A549 (cell line): ENCODE measurements around the gene ST6GALNAC2. TPM values are rescaled to one million over a fixed set of nuclear protein-coding genes. Genes with fewer than 3 reads are reported as not detected.
A peak's percentile ranks its signal among the peaks of the same experiment; 100 is the strongest.

Experiments used
- ATAC-seq, 2 experiments: fragments of 200-7000 bp in 1 of 2; fragments of >200 bp in 1 of 2; cut with Nextera tagmentation in 1 of 2; cut with Tn5 transposase in 1 of 2; 3 replicates each; pipeline versions ENCODE4 v1.8.0 to v1.9.1; 2018 to 2020; ENCODE audit warnings: mild to moderate bottlenecking in 1 of 2, moderate library complexity in 1 of 2
- CTCF ChIA-PET: fragments of 300-600 bp; sonication (Branson Sonifier 250); formaldehyde crosslinking; extraction: SDS; loops from one replicate; lab custom pipeline; 2021; ENCODE audit warnings: antibody characterized with exemption, inconsistent platforms; lab: Yijun Ruan, JAX
- POLR2A ChIA-PET: fragments of 350-600 bp; formaldehyde crosslinking; extraction: SDS; loops from one replicate; lab custom pipeline; 2021; ENCODE audit warnings: antibody characterized with exemption, inconsistent platforms; lab: Yijun Ruan, JAX
- DNase-seq, 2 experiments: peaks; one replicate each; pipeline versions ENCODE4 v3.0.0 to v3.0.0-alpha.2; 2011 to 2016; ENCODE audit warnings: low read depth in 1 of 2, low spot score in 1 of 2
- FAIRE-seq: peaks from 2 replicates; lab custom pipeline; 2011; peaks lifted over from hg19 to GRCh38; lab: Jason Lieb, UNC
- H3K27ac ChIP-seq, 2 experiments: fragments of >200 bp; sonication (Bioruptor Twin); formaldehyde crosslinking; 3 replicates each; pipeline ENCODE4 v1.5.1; 2016 to 2017
- H3K4me1 ChIP-seq: fragments of >200 bp; sonication (Bioruptor Twin); formaldehyde crosslinking; 3 replicates; pipeline ENCODE4 v1.6.1; 2016
- H3K4me2 ChIP-seq: fragments of >200 bp; sonication (Bioruptor Twin); formaldehyde crosslinking; 3 replicates; pipeline ENCODE4 v1.6.1; 2016
- H3K4me3 ChIP-seq: fragments of >200 bp; sonication (Bioruptor Twin); formaldehyde crosslinking; 3 replicates; pipeline ENCODE4 v1.5.1; 2016
- H3K9me3 ChIP-seq: fragments of >200 bp; sonication (Bioruptor Twin); formaldehyde crosslinking; 3 replicates; pipeline ENCODE4 v1.6.1; 2016
- CBX2 ChIP-seq: fragments of 200-600 bp; sonication (generic); IDR thresholded peaks from 2 replicates; pipeline ENCODE4 v1.6.1; 2016; ENCODE audit warnings: low read depth, mild to moderate bottlenecking, borderline replicate concordance
- CEBPB ChIP-seq, 2 experiments: fragments of >200 bp in 1 of 2; sonication (Bioruptor Twin) in 1 of 2; formaldehyde crosslinking in 1 of 2; IDR thresholded peaks; 2 replicates each; pipeline ENCODE4 v1.6.1; 2012 to 2016
- CHD2 ChIP-seq: fragments of 150-350 bp; IDR thresholded peaks from 2 replicates; pipeline ENCODE4 v1.6.1; 2014; ENCODE audit warnings: low read length; ENCODE audit not compliant: partially characterized antibody
- CHD4 ChIP-seq: fragments of 200-600 bp; sonication (generic); IDR thresholded peaks from 2 replicates; pipeline ENCODE4 v1.6.1; 2016; ENCODE audit warnings: antibody characterized with exemption, mild to moderate bottlenecking, borderline replicate concordance
- EHF ChIP-seq: fragments of 250-450 bp; sonication (Bioruptor Pico); IDR thresholded peaks from 2 replicates; pipeline ENCODE4 v1.5.0; 2020; ENCODE audit warnings: mild to moderate bottlenecking
- ELK1 ChIP-seq: fragments of 150-350 bp; IDR thresholded peaks from 2 replicates; pipeline ENCODE4 v1.6.1; 2014; ENCODE audit warnings: low read depth, mild to moderate bottlenecking, low read length
- EP300 ChIP-seq, 2 experiments: fragments of >200 bp; sonication (Bioruptor Twin); formaldehyde crosslinking; IDR thresholded peaks; 2 replicates in 1 of 2; 3 replicates in 1 of 2; pipeline ENCODE4 v1.6.1; 2016 to 2017
- FOSB ChIP-seq: fragments of 250-450 bp; sonication (Bioruptor Pico); IDR thresholded peaks from 2 replicates; pipeline ENCODE4 v1.5.0; 2020; ENCODE audit warnings: mild to moderate bottlenecking, moderate library complexity
- HOXA7 ChIP-seq: fragments of 250-450 bp; sonication (Bioruptor Pico); IDR thresholded peaks from 2 replicates; pipeline ENCODE4 v1.5.0; 2020; ENCODE audit warnings: mild to moderate bottlenecking, moderate library complexity
- KDM1A ChIP-seq: fragments of 200-600 bp; sonication (generic); IDR thresholded peaks from 2 replicates; pipeline ENCODE4 v1.6.1; 2016; ENCODE audit warnings: low read depth, mild to moderate bottlenecking
- KDM5A ChIP-seq: fragments of 200-600 bp; sonication (generic); IDR thresholded peaks from 2 replicates; pipeline ENCODE4 v1.6.1; 2016; ENCODE audit warnings: antibody characterized with exemption, mild to moderate bottlenecking
- MAZ ChIP-seq: fragments of 150-350 bp; IDR thresholded peaks from 2 replicates; pipeline ENCODE4 v1.6.1; 2014; ENCODE audit warnings: antibody characterized with exemption, low read depth, low read length, borderline replicate concordance
- NR3C1 ChIP-seq: fragments of >200 bp; sonication (Bioruptor Twin); formaldehyde crosslinking; IDR thresholded peaks from 3 replicates; pipeline ENCODE4 v1.6.1; 2017
- POLR2AphosphoS2 ChIP-seq: conservative IDR thresholded peaks from 2 replicates; pipeline ENCODE4 v1.6.1; 2012; ENCODE audit warnings: low read length, improper control_type of control experiment, inconsistent platforms
- RARB ChIP-seq: fragments of 250-450 bp; sonication (Bioruptor Pico); IDR thresholded peaks from 2 replicates; pipeline ENCODE4 v1.8.0; 2021; ENCODE audit warnings: mild to moderate bottlenecking, moderate library complexity
- RCOR1 ChIP-seq: fragments of 150-350 bp; IDR thresholded peaks from 2 replicates; pipeline ENCODE4 v1.6.1; 2014; ENCODE audit warnings: antibody characterized with exemption, low read length, low read depth
- ZC3H11A ChIP-seq: fragments of 450-650 bp; IDR thresholded peaks from 2 replicates; pipeline ENCODE4 v1.6.1; 2014; ENCODE audit warnings: antibody characterized with exemption, mild to moderate bottlenecking
- WGBS: methylation state at CpG from one replicate; pipeline ENCODE4 v1.1.6; 2017; ENCODE audit errors: missing lambda C conversion rate; 5-methylcytosine and 5-hydroxymethylcytosine counted together
- polyA plus RNA-seq, 4 experiments: library from polyadenylated mRNA; depleted of rRNA in 3 of 4; stranded (reverse); fragments of >200 nt; fragmentation: RNase III in 1 of 4; extraction: RNeasy Plus Mini Kit Qiagen cat#74134 plus additional on column Dnase treatment in 1 of 4; gene quantifications; 2 replicates in 3 of 4; 3 replicates in 1 of 4; pipeline ENCODE4 v1.2.3, GENCODE V29; 2011 to 2017
- TF ChIP-seq, protein P1 (sequence below): IDR thresholded peaks from 2 replicates; pipeline ENCODE4 v1.6.1; 2012
- TF ChIP-seq, protein P2 (sequence below): fragments of >200 bp; sonication (Bioruptor Twin); formaldehyde crosslinking; IDR thresholded peaks from 3 replicates; pipeline ENCODE4 v1.6.1; 2016

Gene ST6GALNAC2
- polyA plus RNA-seq, 2 of the 4 experiments (the other 2 are of a cell fraction): 0.41 to 0.74 TPM

DNA sequence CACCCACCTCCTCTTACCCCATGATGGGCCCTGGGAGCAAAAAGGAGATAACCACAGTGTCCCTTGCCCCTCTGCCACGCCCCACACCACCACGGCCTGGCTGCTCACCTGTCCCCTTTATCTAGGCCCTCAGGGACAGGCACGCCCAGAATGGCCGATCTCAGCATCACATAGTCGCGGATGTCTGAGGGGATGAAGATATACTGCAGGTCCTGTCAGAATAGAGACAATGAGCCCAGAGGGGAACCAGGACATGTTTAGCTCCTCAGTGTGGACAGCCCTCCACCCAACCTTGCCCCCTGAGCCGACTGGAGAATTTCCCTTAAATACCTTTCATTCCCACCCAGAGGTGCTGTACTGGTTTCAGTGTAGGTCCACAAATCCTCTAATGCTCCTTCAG, 15.2 kb downstream of the ST6GALNAC2 start:
- WGBS: 85% methylated on average over 7 of the region's 7 CpGs
- no peak for DNase-seq
- Histone ChIP-seq H3K27ac (peak overlapping the region in 1 of 2 experiments; percentile 45; a peak in 1 of 6 replicates), H3K4me2 (no peak overlapping the region), H3K4me3 (no peak overlapping the region), H3K4me1 (peaks cover 30% of the 10 kb centered on the region; the same call in 2 of the 3 replicates), H3K9me3 (no peaks in the 10 kb centered on the region)
- no peak for FAIRE-seq
- ATAC-seq: no peak; a peak in 1 of 6 replicates
- TF ChIP-seq MAZ: no peak
- TF ChIP-seq RCOR1: no peak
- TF ChIP-seq KDM5A: no peak
- TF ChIP-seq, protein P1, sequence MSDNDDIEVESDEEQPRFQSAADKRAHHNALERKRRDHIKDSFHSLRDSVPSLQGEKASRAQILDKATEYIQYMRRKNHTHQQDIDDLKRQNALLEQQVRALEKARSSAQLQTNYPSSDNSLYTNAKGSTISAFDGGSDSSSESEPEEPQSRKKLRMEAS: no peak; the same call in 1 of the 2 replicates
- no peak for TF ChIP-seq CHD4
- TF ChIP-seq, protein P2, sequence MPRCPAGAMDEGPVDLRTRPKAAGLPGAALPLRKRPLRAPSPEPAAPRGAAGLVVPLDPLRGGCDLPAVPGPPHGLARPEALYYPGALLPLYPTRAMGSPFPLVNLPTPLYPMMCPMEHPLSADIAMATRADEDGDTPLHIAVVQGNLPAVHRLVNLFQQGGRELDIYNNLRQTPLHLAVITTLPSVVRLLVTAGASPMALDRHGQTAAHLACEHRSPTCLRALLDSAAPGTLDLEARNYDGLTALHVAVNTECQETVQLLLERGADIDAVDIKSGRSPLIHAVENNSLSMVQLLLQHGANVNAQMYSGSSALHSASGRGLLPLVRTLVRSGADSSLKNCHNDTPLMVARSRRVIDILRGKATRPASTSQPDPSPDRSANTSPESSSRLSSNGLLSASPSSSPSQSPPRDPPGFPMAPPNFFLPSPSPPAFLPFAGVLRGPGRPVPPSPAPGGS: no peak
- TF ChIP-seq EHF (CRISPR knock-in tag): no peak
- TF ChIP-seq NR3C1: no peak
- TF ChIP-seq CEBPB (IDR thresholded peaks at IDR 0.05): no peak
- no peak for TF ChIP-seq KDM1A
- TF ChIP-seq ZC3H11A: no peak
- no peak for TF ChIP-seq ELK1
- no peak for TF ChIP-seq HOXA7 (CRISPR knock-in tag)
- TF ChIP-seq RARB (CRISPR knock-in tag): no peak
- TF ChIP-seq EP300 (IDR thresholded peaks at IDR 0.05): no peak
- ChIA-PET POLR2A (interaction anchor here (3.0 kb wide), 1 partner anchor 13 kb away, joined by 8 read pairs; no protein-coding TSS in a partner anchor), CTCF (interaction anchor here (0.9 to 4.4 kb wide), 9 partner anchors 8 to 111 kb away, joined by 3 to 27 read pairs (median 5); partner anchors contain the start of gene ST6GALNAC2)

GRCh38 chr17:76569607-76570279, 15.9 kb downstream of the ST6GALNAC2 start:
- Histone ChIP-seq H3K27ac (peak overlapping the region in 1 of 2 experiments; percentile 45; a peak in 2 of 6 replicates), H3K4me1 (peaks cover 34% of the 10 kb centered on the region; the same call in 2 of the 3 replicates), H3K4me3 (no peak overlapping the region), H3K4me2 (peak overlapping the region; percentile 4; the same call in 1 of the 3 replicates), H3K9me3 (no peaks in the 10 kb centered on the region)
- no peak for FAIRE-seq
- WGBS: 75% methylated on average over 18 of the region's 18 CpGs
- ChIA-PET POLR2A (interaction anchor here (3.0 kb wide), 1 partner anchor 12 kb away, joined by 8 read pairs; no protein-coding TSS in a partner anchor), CTCF (interaction anchor here (0.9 to 4.4 kb wide), 6 partner anchors 8 to 111 kb away, joined by 4 to 27 read pairs (median 13); no protein-coding TSS in a partner anchor)
- DNase-seq: peak in 1 of 2 experiments; percentile 70
- peak; percentile 16 to 59 for ATAC-seq
- no peak for TF ChIP-seq FOSB
- TF ChIP-seq CEBPB (IDR thresholded peaks at IDR 0.05): peak in 1 of 2 experiments; percentile 61; a peak in 2 of 4 replicates

DNA sequence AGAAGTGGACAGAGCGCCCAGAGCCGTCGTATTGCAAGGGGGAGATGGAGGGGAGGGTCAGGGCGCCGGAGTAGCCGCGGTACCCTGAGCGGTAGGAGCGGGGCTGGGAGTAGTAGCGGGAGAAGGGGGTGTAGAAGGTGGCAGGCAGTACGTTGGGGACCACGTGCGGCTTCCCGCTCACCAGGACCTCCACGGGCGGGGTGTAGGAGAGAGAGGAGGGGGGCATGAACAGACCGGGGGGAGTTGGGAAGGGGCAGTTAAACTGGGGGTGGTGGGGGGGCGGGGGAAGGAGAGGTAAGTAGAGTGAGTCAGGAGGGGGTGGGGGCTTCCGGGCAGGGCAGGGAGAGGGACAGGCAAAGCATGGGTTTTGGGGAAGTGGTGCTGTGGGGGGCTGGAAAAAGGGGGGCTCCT, 16.8 kb downstream of the ST6GALNAC2 start:
- TF ChIP-seq POLR2AphosphoS2: no peak
- TF ChIP-seq CBX2: no peak
- no peak for TF ChIP-seq CHD2
- no peak for TF ChIP-seq KDM1A
- Histone ChIP-seq H3K4me1 (peaks cover 34% of the 10 kb centered on the region; the same call in 2 of the 3 replicates), H3K27ac (peak overlapping the region in 1 of 2 experiments; percentile 45; a peak in 2 of 6 replicates), H3K4me3 (no peak overlapping the region), H3K9me3 (no peaks in the 10 kb centered on the region), H3K4me2 (no peak overlapping the region)
- ATAC-seq: no peak; a peak in 1 of 6 replicates
- POLR2A ChIA-PET: interaction anchor here (1.4 to 3.1 kb wide), 2 partner anchors 11 to 113 kb away, joined by 3 to 20 read pairs; no protein-coding TSS in a partner anchor
- CTCF ChIA-PET: interaction anchor here (0.5 to 3.9 kb wide), 7 partner anchors 9 to 60 kb away, joined by 3 to 36 read pairs (median 24); partner anchors contain the start of gene ST6GALNAC2
- 87% methylated on average over 15 of the region's 19 CpGs for WGBS
- FAIRE-seq: no peak
- no peak for DNase-seq
